COR-L47 (cell line): ENCODE results near the gene PLXDC2.

Experiments
- DNase-seq: peaks from one replicate; lab custom pipeline; 2025; lab: John Stamatoyannopoulos, UW

PLXDC2 gene

GRCh38 chr10:19911886-19912285 is 95.7 kb downstream of the PLXDC2 start:
- no peak for DNase-seq

GRCh38 chr10:19913987-19914386 is 97.8 kb downstream of the PLXDC2 start:
- no peak for DNase-seq

GRCh38 chr10:19915125-19915524 is 98.9 kb downstream of the PLXDC2 start:
- DNase-seq = no peak

GRCh38 chr10:19915816-19916215 is 99.6 kb downstream of the PLXDC2 start:
- DNase-seq = no peak

- no peak for DNase-seq
Observed at GRCh38 chr10:19917751-19918478, 101.7 kb downstream of the PLXDC2 start.

- DNase-seq = no peak
Observed at GRCh38 chr10:19918794-19919193, 102.6 kb downstream of the PLXDC2 start.

GRCh38 chr10:19919671-19920070 is 103.4 kb downstream of the PLXDC2 start:
- no peak for DNase-seq

- no peak for DNase-seq
Observed at GRCh38 chr10:19920075-19920726, 104.0 kb downstream of the PLXDC2 start.

- DNase-seq = no peak
Observed at GRCh38 chr10:19921300-19922140, 105.3 kb downstream of the PLXDC2 start.

- DNase-seq = no peak
Observed at GRCh38 chr10:19922236-19922963, 106.2 kb downstream of the PLXDC2 start.

GRCh38 chr10:19925064-19925463 is 108.8 kb downstream of the PLXDC2 start:
- DNase-seq = no peak

GRCh38 chr10:19928936-19929335 is 112.7 kb downstream of the PLXDC2 start:
- DNase-seq = no peak

GRCh38 chr10:19929506-19930140 is 113.4 kb downstream of the PLXDC2 start:
- DNase-seq = no peak

GRCh38 chr10:19930936-19931893 is 115.0 kb downstream of the PLXDC2 start:
- no peak for DNase-seq

GRCh38 chr10:19931894-19932590 is 115.8 kb downstream of the PLXDC2 start:
- DNase-seq = no peak

GRCh38 chr10:19932806-19933371 is 116.7 kb downstream of the PLXDC2 start:
- DNase-seq = no peak

GRCh38 chr10:19933772-19934171 is 117.5 kb downstream of the PLXDC2 start:
- no peak for DNase-seq

- DNase-seq = no peak
Observed at GRCh38 chr10:19935176-19935575, 118.9 kb downstream of the PLXDC2 start.

- no peak for DNase-seq
Observed at GRCh38 chr10:19936289-19936688, 120.1 kb downstream of the PLXDC2 start.
